ENCODE data around the gene BEND2. TPM values are rescaled to one million over a fixed set of nuclear protein-coding genes. Genes with fewer than 3 reads are reported as not detected.

Gene BEND2
- total and polyA plus RNA-seq, 2 of the 13 experiments (the other 11 are each of a cell fraction or from before 2014, with no cell fraction given) = not detected

DNA sequence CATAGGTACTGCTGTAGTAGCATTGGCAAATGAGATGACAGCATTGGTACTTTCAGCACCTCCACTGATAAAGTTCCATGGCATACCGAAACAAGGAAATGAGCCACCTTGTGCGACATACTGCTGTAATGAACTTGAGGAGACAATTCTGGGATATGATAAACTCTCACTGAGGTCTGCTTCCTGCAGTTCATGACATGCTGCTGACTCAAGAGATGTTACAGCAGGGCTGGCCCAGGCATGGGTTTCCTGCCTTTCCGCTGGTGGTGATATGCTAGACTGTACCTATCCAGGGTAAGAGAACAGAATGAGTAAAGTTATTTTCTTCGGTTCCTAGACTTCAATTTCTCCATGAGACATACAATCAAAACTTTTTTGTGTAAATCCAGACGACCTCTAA, 17.1 kb downstream of the BEND2 start:
- DNase-seq (ENCODE audit: low spot score) (no peak), ATAC-seq (no peak), FAIRE-seq (no peak)
- Histone ChIP-seq H3K9me3 (ENCODE audit: low read length) (no peaks in the 10 kb centered on the region), H3K79me2 (ENCODE audit: insufficient read depth, low read length) (no peaks in the 10 kb centered on the region), H3K9ac (ENCODE audit: insufficient read depth, low read depth, low read length) (no peak overlapping the region), H4K20me1 (ENCODE audit: insufficient read depth, low read length) (no peaks in the 10 kb centered on the region), H2AFZ (ENCODE audit: low read length) (no peak overlapping the region), H3K4me3 (replicated peaks in 1 of 3; ENCODE audit: insufficient read depth in 1 of 3, low read depth in 2 of 3, low read length in 3 of 3) (no peak overlapping the region), H3K27ac (ENCODE audit: extremely low read length, insufficient read depth, low read length) (no peak overlapping the region), H3K36me3 (replicated peaks in 1 of 2; ENCODE audit: control insufficient read depth in 1 of 2, insufficient read depth in 2 of 2, low read length in 2 of 2) (no peaks in the 10 kb centered on the region), H3K27me3 (ENCODE audit: control insufficient read depth in 1 of 2, insufficient read depth in 2 of 2, low read length in 2 of 2) (no peaks in the 10 kb centered on the region), H3K4me1 (ENCODE audit: insufficient read depth, low read length) (no peaks in the 10 kb centered on the region), H3K4me2 (ENCODE audit: low read depth, low read length) (no peak overlapping the region)
- in situ Hi-C loops (cut with HindIII; ENCODE audit: extremely low pct_ligation_motif_present, low pct_unique_long_range_greater_than_20kb) (loop anchor here (25.0 kb wide), 1 partner anchor 266 kb away; no protein-coding TSS in a partner anchor), intact Hi-C loops (cut with micrococcal nuclease; ENCODE audit: unreplicated experiment) (no loop called here)
- TF ChIP-seq ZNF547 (CRISPR knock-in tag; IDR thresholded peaks at IDR 0.05) = no peak
- TF ChIP-seq BRD4 (CRISPR knock-in tag; IDR thresholded peaks at IDR 0.05) = no peak
- TF ChIP-seq AGO1 (IDR thresholded peaks at IDR 0.05; ENCODE audit: low read depth, low read length, poor library complexity, severe bottlenecking) = no peak
- TF ChIP-seq ZNF562 (CRISPR knock-in tag; IDR thresholded peaks at IDR 0.05; ENCODE audit: borderline replicate concordance) = no peak
- no peak for TF ChIP-seq ZNF766 (CRISPR knock-in tag; IDR thresholded peaks at IDR 0.05; ENCODE audit: borderline replicate concordance)
- TF ChIP-seq NBN (conservative IDR thresholded peaks at IDR 0.05) = no peak
- TF ChIP-seq CENPT (CRISPR knock-in tag; IDR thresholded peaks at IDR 0.05; ENCODE audit: low read depth) = no peak
- no peak for TF ChIP-seq ZNF230 (CRISPR knock-in tag; IDR thresholded peaks at IDR 0.05)
- TF ChIP-seq, protein P1, sequence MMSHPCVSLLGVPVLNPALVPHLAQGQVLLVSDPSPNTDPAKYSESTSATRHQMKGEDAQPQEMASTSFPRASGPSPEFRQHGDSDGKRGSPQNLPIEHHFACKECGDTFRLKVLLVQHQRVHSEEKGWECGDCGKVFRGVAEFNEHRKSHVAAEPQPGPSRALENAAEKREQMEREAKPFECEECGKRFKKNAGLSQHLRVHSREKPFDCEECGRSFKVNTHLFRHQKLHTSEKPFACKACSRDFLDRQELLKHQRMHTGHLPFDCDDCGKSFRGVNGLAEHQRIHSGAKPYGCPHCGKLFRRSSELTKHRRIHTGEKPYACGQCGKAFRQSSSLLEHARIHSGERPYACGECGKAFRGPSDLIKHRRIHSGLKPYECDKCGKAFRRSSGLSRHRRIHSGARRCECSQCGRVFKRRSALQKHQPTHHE (CRISPR knock-in tag; IDR thresholded peaks at IDR 0.05; ENCODE audit: borderline replicate concordance) = no peak
- no peak for TF ChIP-seq TMF1 (CRISPR knock-in tag; IDR thresholded peaks at IDR 0.05; ENCODE audit: low read depth)
- no peak for TF ChIP-seq ZNF260 (CRISPR knock-in tag; IDR thresholded peaks at IDR 0.05; ENCODE audit: borderline replicate concordance, low read depth)
- TF ChIP-seq ZNF430 (CRISPR knock-in tag; IDR thresholded peaks at IDR 0.05) = no peak
- no peak for TF ChIP-seq NFE2L2 (IDR thresholded peaks at IDR 0.05; ENCODE audit: low read length)
- no peak for TF ChIP-seq CC2D1A (CRISPR knock-in tag; IDR thresholded peaks at IDR 0.05)
- TF ChIP-seq, protein P2, sequence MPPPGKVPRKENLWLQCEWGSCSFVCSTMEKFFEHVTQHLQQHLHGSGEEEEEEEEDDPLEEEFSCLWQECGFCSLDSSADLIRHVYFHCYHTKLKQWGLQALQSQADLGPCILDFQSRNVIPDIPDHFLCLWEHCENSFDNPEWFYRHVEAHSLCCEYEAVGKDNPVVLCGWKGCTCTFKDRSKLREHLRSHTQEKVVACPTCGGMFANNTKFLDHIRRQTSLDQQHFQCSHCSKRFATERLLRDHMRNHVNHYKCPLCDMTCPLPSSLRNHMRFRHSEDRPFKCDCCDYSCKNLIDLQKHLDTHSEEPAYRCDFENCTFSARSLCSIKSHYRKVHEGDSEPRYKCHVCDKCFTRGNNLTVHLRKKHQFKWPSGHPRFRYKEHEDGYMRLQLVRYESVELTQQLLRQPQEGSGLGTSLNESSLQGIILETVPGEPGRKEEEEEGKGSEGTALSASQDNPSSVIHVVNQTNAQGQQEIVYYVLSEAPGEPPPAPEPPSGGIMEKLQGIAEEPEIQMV (CRISPR knock-in tag; IDR thresholded peaks at IDR 0.05; ENCODE audit: low read depth) = no peak
- TF ChIP-seq ZNF773 (CRISPR knock-in tag; IDR thresholded peaks at IDR 0.05; ENCODE audit: borderline replicate concordance) = no peak
- no peak for TF ChIP-seq IKZF4 (CRISPR knock-in tag; IDR thresholded peaks at IDR 0.05; ENCODE audit: borderline replicate concordance, low read depth, not compliant biosample characterization)
- CTCF ChIA-PET (ENCODE audit: low intra/inter-chr PET ratio, low total read pairs) = no interaction called here
- WGBS (ENCODE audit: low lambda C conversion rate) = 45% methylated on average over 4 of the region's 5 CpGs
- POLR2A ChIA-PET = no interaction called here
- BruUV-seq (replicated peaks) = no TSS peak
